Keratinocyte (primary cell): ENCODE results near the gene MEOX1. TPM values are rescaled to one million over a fixed set of nuclear protein-coding genes. Genes with fewer than 3 reads are reported as not detected.

ENCODE experiments used
- DNase-seq: peaks from one replicate; pipeline ENCODE4 v3.0.0-alpha.2; 2011; ENCODE audit warnings: low read depth, missing footprints, low spot score
- FAIRE-seq: peaks from 2 replicates; lab custom pipeline; 2011; peaks lifted over from hg19 to GRCh38; lab: Jason Lieb, UNC
- H2AFZ ChIP-seq: 2 replicates; pipeline ENCODE4 v1.6.0; 2012; ENCODE audit warnings: low read length, control low read depth, inconsistent platforms; ENCODE audit not compliant: control insufficient read depth
- H3K27ac ChIP-seq: 2 replicates; pipeline ENCODE4 v1.5.1; 2011; ENCODE audit warnings: low read length; ENCODE audit not compliant: control insufficient read depth, insufficient read depth
- H3K27me3 ChIP-seq: 3 replicates; pipeline ENCODE4 v1.6.0; 2011; ENCODE audit warnings: low read length; ENCODE audit not compliant: control insufficient read depth, insufficient read depth; ENCODE audit errors: extremely low read depth
- H3K36me3 ChIP-seq, 2 experiments: 2 replicates in 1 of 2; 3 replicates in 1 of 2; pipeline ENCODE4 v1.5.1; 2011; ENCODE audit warnings: low read length in 2 of 2, mild to moderate bottlenecking in 1 of 2; ENCODE audit not compliant: control insufficient read depth in 2 of 2, insufficient read depth in 2 of 2; ENCODE audit errors: extremely low read depth in 1 of 2
- H3K4me1 ChIP-seq: 3 replicates; pipeline ENCODE4 v1.5.1; 2011; ENCODE audit warnings: low read length; ENCODE audit not compliant: control insufficient read depth, insufficient read depth; ENCODE audit errors: extremely low read depth
- H3K4me2 ChIP-seq: 3 replicates; pipeline ENCODE4 v1.6.0; 2011; ENCODE audit warnings: low read depth, low read length; ENCODE audit not compliant: control insufficient read depth, insufficient read depth; ENCODE audit errors: extremely low read depth
- H3K4me3 ChIP-seq, 3 experiments: fragments of 200-600 bp in 1 of 3; sonication (generic) in 1 of 3; 2 replicates in 2 of 3; 3 replicates in 1 of 3; pipeline ENCODE4 v1.5.1; 2011 to 2016; ENCODE audit warnings: low read length in 3 of 3, mild to moderate bottlenecking in 3 of 3, control low read depth in 2 of 3, inconsistent platforms in 1 of 3, low read depth in 1 of 3, mixed read lengths in 1 of 3, mixed run types in 1 of 3, moderate library complexity in 1 of 3; ENCODE audit not compliant: control insufficient read depth in 2 of 3, insufficient read depth in 2 of 3; ENCODE audit errors: extremely low read depth in 1 of 3
- H3K79me2 ChIP-seq: 2 replicates; pipeline ENCODE4 v1.6.0; 2012; ENCODE audit warnings: low read length; ENCODE audit not compliant: control insufficient read depth, insufficient read depth
- H3K9ac ChIP-seq: 3 replicates; pipeline ENCODE4 v1.6.0; 2011; ENCODE audit warnings: low read length; ENCODE audit not compliant: control insufficient read depth, insufficient read depth; ENCODE audit errors: extremely low read depth
- H3K9me1 ChIP-seq: 3 replicates; pipeline ENCODE4 v1.6.0; 2011; ENCODE audit warnings: low read length; ENCODE audit not compliant: control insufficient read depth, insufficient read depth; ENCODE audit errors: extremely low read depth
- H3K9me3 ChIP-seq: 2 replicates; pipeline ENCODE4 v1.5.1; 2012; ENCODE audit warnings: low read depth, low read length; ENCODE audit not compliant: control insufficient read depth
- H4K20me1 ChIP-seq: 3 replicates; pipeline ENCODE4 v1.6.0; 2011; ENCODE audit warnings: low read length; ENCODE audit not compliant: control insufficient read depth, insufficient read depth; ENCODE audit errors: extremely low read depth
- EZH2 ChIP-seq: IDR thresholded peaks from one replicate; pipeline ENCODE4 v1.6.1; 2012; ENCODE audit warnings: inconsistent platforms, mild to moderate bottlenecking, low read length, moderate library complexity
- dilution Hi-C: fragments of 300-500 bp; cut with MboI; formaldehyde crosslinking; loops from one replicate; pipeline ENCODE4 v1.7.0; 2020; ENCODE audit warnings: low sequenced_read_pairs; ENCODE audit not compliant: extremely low pct_ligation_motif_present
- polyA plus RNA-seq, 5 experiments: library from polyadenylated mRNA; depleted of rRNA in 3 of 5; stranded (reverse) in 3 of 5; stranded (forward) in 1 of 5; unstranded in 1 of 5; fragments of >200 nt; gene quantifications; 1 replicate in 1 of 5; 2 replicates in 3 of 5; 3 replicates in 1 of 5; pipeline versions ENCODE4 v1.2.1 to v1.2.3, GENCODE V29; 2011 to 2012; ENCODE audit warnings: missing spikeins in 2 of 5, low read depth in 1 of 5, low replicate concordance in 1 of 5
- TF ChIP-seq, protein P1 (sequence below), 3 experiments: IDR thresholded peaks in 1 of 3; conservative IDR thresholded peaks in 1 of 3; optimal IDR thresholded peaks in 1 of 3; 2 replicates in 2 of 3; 3 replicates in 1 of 3; pipeline versions ENCODE3 to v1.5.1; 2011; ENCODE audit warnings: low read length in 3 of 3, mild to moderate bottlenecking in 3 of 3, moderate library complexity in 2 of 3, control low read depth in 1 of 3, inconsistent platforms in 1 of 3; ENCODE audit not compliant: insufficient read depth in 2 of 3; ENCODE audit errors: extremely low read depth in 1 of 3

Gene MEOX1
- polyA plus RNA-seq, 1 donor (not counting 4 experiments of a cell fraction or from before 2014, with no cell fraction given) = 0.08 TPM

DNA sequence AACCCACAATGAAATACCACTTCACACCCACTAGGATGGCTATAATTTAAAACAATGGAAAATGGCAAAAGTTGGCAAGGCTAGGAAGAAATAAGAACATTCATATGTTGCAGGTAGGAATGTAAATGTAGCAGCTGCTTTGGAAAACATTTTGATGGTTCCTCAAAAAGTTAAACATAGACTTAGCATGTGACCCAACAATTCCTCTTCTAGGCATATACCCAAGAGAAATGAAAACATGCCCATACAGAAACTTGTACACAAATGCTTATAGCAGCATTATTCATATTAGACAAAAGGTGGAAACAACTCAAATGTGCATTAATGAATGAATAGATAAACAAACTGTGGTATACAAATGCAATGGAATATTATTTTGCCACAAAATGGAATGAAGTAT lies 36.1 kb downstream of the MEOX1 start:
- Histone ChIP-seq H3K9me3 (no peaks in the 10 kb centered on the region), H2AFZ (no peak overlapping the region), H3K4me1 (no peaks in the 10 kb centered on the region), H3K9me1 (no peaks in the 10 kb centered on the region), H3K27ac (no peak overlapping the region), H3K27me3 (peaks cover 2% of the 10 kb centered on the region), H4K20me1 (no peaks in the 10 kb centered on the region), H3K4me2 (no peak overlapping the region), H3K4me3 (no peak overlapping the region), H3K36me3 (no peaks in the 10 kb centered on the region), H3K79me2 (no peaks in the 10 kb centered on the region), H3K9ac (no peak overlapping the region)
- no peak for FAIRE-seq
- TF ChIP-seq EZH2 = no peak
- TF ChIP-seq, protein P1, sequence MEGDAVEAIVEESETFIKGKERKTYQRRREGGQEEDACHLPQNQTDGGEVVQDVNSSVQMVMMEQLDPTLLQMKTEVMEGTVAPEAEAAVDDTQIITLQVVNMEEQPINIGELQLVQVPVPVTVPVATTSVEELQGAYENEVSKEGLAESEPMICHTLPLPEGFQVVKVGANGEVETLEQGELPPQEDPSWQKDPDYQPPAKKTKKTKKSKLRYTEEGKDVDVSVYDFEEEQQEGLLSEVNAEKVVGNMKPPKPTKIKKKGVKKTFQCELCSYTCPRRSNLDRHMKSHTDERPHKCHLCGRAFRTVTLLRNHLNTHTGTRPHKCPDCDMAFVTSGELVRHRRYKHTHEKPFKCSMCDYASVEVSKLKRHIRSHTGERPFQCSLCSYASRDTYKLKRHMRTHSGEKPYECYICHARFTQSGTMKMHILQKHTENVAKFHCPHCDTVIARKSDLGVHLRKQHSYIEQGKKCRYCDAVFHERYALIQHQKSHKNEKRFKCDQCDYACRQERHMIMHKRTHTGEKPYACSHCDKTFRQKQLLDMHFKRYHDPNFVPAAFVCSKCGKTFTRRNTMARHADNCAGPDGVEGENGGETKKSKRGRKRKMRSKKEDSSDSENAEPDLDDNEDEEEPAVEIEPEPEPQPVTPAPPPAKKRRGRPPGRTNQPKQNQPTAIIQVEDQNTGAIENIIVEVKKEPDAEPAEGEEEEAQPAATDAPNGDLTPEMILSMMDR (optimal IDR thresholded peaks at IDR 0.05 in 1 of 3, IDR thresholded peaks at IDR 0.05 in 1 of 3, conservative IDR thresholded peaks at IDR 0.05 in 1 of 3; ENCODE audit: extremely low read depth in 1 of 3, insufficient read depth in 2 of 3, low read length in 3 of 3) = no peak
- dilution Hi-C loops = no loop called here
- DNase-seq = no peak

DNA sequence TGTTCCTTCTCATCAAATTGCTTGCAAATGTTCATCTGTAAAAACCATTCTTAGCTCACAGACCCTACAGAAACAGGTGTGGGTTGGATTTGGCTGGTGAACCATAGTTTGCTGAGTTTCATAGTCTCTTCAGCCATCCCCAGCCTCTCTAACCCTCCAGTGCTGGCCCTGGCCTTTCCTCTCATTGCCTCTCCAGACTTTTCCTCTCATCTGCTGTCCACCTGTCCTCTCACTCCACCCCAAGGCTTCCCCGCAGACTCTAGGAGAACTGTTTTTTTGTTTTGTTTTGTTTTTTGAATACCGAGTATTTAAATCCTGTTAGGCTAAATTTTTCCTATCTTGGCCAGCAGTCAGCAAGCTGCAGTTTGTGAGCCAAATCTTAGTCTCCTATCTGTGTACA lies 41.1 kb downstream of the MEOX1 start:
- Histone ChIP-seq H4K20me1 (no peaks in the 10 kb centered on the region), H3K4me2 (no peak overlapping the region), H3K36me3 (no peaks in the 10 kb centered on the region), H3K9me1 (no peaks in the 10 kb centered on the region), H3K9me3 (no peaks in the 10 kb centered on the region), H2AFZ (no peak overlapping the region), H3K79me2 (no peaks in the 10 kb centered on the region), H3K27ac (no peak overlapping the region), H3K4me3 (no peak overlapping the region), H3K27me3 (no peaks in the 10 kb centered on the region), H3K4me1 (peaks cover 11% of the 10 kb centered on the region), H3K9ac (no peak overlapping the region)
- FAIRE-seq = no peak
- no peak for TF ChIP-seq EZH2
- TF ChIP-seq, protein P1 (optimal IDR thresholded peaks at IDR 0.05 in 1 of 3, IDR thresholded peaks at IDR 0.05 in 1 of 3, conservative IDR thresholded peaks at IDR 0.05 in 1 of 3; ENCODE audit: extremely low read depth in 1 of 3, insufficient read depth in 2 of 3, low read length in 3 of 3) = no peak
- dilution Hi-C loops = no loop called here
- no peak for DNase-seq
